HFF-Myc (cell line): ENCODE measurements around the gene MTA1.

Experiments
- DNase-seq: peaks from one replicate; pipeline ENCODE4 v3.0.0-alpha.2; 2011; ENCODE audit warnings: low read depth; ENCODE audit errors: extremely low read depth
- H3K4me3 ChIP-seq: replicated peaks from 2 replicates; pipeline ENCODE4 v1.5.1; 2011; ENCODE audit warnings: low read depth, mild to moderate bottlenecking, control low read depth, low read length
- TF ChIP-seq, protein P1 (sequence below): IDR thresholded peaks from 2 replicates; pipeline ENCODE4 v1.5.1; 2012; ENCODE audit warnings: mild to moderate bottlenecking, low read depth, low read length, control low read depth; ENCODE audit errors: missing control alignments

The MTA1 gene

GRCh38 chr14:105496831-105497591, 77.4 kb downstream of the MTA1 start:
- no peak for DNase-seq
- H3K4me3 ChIP-seq = no peak overlapping the region
- TF ChIP-seq, protein P1, sequence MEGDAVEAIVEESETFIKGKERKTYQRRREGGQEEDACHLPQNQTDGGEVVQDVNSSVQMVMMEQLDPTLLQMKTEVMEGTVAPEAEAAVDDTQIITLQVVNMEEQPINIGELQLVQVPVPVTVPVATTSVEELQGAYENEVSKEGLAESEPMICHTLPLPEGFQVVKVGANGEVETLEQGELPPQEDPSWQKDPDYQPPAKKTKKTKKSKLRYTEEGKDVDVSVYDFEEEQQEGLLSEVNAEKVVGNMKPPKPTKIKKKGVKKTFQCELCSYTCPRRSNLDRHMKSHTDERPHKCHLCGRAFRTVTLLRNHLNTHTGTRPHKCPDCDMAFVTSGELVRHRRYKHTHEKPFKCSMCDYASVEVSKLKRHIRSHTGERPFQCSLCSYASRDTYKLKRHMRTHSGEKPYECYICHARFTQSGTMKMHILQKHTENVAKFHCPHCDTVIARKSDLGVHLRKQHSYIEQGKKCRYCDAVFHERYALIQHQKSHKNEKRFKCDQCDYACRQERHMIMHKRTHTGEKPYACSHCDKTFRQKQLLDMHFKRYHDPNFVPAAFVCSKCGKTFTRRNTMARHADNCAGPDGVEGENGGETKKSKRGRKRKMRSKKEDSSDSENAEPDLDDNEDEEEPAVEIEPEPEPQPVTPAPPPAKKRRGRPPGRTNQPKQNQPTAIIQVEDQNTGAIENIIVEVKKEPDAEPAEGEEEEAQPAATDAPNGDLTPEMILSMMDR = no peak

GRCh38 chr14:105497671-105498429, 78.2 kb downstream of the MTA1 start:
- no peak overlapping the region for H3K4me3 ChIP-seq
- DNase-seq = no peak
- TF ChIP-seq, protein P1 = no peak

DNA sequence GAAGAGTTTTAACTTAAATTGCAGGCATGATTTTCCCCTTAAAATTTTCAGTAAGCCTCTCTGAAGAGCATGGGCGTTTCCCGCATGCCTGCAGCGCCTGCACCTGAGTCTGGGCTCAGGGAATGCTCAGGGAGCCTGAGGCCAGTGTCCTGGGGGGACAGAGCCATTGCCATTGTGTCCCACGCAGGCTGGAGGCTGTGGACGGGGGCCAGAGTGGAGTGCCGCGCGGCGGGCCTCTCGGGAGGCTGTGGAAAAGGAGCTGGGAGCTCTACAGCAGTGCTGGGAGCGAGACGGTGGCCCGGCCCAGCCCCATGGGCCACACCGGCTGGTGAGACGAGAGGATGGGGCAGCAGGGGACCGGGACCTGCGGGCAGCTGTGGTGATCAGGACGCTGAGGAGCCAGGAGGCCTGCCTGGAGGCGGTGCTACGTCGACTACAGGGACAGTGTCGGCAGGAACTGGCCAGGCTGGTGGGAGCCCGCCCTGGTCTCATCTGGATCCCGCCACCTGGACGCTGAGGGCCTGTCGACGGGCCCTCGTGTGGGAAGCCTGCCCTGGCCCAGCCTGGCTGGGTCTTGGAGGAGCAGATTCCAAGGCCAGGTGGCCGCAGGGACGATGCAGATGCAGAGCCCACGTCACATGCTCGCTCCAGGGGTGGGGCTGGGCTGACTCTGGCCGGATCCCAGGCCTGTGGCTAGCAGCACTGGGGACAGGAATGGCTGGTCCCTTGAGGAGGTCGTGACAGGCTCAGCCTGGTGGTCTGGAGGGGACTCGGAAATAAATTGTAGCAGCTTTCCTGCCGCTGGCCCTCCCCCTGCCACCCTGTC, 79.0 kb downstream of the MTA1 start:
- H3K4me3 ChIP-seq = no peak overlapping the region
- TF ChIP-seq, protein P1 = no peak
- no peak for DNase-seq

DNA sequence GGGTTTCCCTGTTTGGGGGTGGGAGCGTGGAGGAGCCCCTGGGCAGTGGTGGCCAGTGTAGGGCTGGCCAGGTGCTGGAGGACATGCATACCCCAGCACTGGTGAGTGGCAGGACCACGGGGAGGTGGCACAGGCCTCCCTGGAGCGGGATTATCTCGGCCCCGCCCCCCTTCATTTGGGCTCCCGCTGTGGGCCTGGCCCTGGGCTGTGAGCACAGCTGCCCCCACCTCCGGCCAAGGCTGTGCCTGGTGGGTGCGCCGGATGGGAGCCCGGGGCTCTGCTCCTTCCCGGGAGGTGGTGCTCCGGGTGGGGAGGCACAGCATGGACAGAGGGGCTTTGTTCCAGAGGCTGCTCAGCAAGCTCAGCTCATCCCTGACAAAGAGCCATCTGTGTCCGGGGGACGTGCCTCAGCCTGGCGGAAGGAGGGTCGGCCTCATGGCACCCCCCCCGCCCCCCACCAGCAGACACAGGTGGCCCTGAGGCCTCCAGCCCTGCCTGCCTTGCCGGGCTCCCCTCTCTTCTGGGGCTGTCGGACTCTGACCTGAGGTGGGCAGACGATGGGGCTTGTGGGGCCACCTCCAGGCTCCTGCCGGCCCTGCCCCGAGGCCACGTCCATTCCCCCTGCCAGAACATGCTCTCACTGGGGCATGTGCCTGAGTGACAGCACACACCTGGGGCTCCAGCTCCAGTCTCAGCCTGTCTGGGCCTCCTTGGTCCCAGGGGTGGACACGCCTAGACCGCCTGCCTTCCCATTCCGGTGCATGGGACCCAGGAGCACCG, 79.8 kb downstream of the MTA1 start:
- TF ChIP-seq, protein P1 = no peak
- DNase-seq = no peak
- no peak overlapping the region for H3K4me3 ChIP-seq

DNA sequence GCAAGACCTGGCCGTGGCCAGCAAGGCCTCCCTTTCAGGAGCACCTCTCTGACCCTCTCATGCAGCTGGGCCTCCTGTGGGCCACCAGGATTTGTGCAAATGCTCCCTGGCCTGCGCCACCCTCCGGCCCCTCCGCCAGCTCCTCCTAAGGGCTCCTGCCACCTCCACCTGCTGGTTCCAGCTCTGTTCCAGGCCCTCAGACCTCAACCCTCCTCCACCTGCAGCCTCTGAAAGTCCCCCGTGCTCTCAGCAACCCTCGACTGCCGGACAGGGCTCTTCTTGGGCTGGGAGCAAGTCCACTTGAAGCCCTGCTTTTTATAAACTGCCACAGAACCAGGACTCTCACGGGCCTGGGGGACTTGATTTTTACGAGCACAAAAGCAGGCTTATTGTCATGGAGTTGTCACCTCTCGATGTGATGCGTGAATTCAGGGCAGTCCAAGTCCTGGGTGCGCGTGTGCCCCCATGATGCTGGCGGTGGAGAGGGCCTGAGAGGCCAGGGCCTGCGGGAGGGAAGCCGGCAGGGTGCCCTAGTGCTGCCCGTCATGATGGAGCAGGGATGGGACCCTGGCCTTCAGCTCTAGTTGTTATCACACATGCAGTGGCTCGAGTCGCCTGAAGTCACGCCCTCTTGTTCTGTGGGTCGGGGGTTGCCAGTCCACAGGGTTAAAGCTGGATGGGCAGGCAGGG, 80.6 kb downstream of the MTA1 start:
- no peak for DNase-seq
- TF ChIP-seq, protein P1 = no peak
- H3K4me3 ChIP-seq = no peak overlapping the region
